ENCODE data around the gene HSPA12A.

DNA sequence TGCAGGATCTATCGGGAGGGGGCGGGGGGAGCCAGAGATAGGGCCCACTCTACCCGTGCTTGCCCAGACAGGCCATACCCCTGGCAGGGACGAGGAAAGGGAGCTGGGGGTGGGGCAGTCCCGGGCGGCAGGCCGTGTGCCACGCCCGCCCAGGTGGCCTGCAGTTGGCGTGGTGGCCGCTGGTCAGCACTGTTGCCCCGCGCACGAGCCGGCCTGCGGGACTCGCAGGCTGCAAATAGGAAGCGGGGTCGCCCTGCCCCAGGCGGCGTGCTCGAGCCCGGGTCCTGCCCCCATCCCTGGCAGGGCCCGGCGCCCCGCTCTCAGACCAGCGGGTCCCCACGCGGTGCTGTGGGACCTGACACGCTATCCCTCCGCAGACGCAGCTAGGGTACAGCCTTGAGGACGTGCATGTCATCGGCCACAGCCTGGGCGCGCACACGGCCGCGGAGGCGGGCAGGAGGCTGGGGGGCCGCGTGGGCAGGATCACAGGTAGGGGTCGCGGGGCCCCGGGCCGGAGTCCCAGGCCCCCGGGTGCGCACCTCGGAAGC lies 114.9 kb downstream of the HSPA12A start:
- TF ChIP-seq, protein P1, sequence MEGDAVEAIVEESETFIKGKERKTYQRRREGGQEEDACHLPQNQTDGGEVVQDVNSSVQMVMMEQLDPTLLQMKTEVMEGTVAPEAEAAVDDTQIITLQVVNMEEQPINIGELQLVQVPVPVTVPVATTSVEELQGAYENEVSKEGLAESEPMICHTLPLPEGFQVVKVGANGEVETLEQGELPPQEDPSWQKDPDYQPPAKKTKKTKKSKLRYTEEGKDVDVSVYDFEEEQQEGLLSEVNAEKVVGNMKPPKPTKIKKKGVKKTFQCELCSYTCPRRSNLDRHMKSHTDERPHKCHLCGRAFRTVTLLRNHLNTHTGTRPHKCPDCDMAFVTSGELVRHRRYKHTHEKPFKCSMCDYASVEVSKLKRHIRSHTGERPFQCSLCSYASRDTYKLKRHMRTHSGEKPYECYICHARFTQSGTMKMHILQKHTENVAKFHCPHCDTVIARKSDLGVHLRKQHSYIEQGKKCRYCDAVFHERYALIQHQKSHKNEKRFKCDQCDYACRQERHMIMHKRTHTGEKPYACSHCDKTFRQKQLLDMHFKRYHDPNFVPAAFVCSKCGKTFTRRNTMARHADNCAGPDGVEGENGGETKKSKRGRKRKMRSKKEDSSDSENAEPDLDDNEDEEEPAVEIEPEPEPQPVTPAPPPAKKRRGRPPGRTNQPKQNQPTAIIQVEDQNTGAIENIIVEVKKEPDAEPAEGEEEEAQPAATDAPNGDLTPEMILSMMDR (conservative IDR thresholded peaks at IDR 0.05; ENCODE audit: low read depth, low read length) = 0 out of 2 replicates have a peak, but pooled peaks have one; percentile 13
- TF ChIP-seq EZH2 (IDR thresholded peaks at IDR 0.05; ENCODE audit: borderline replicate concordance, low read depth, low read length, poor library complexity, severe bottlenecking) = no peak

All from A673 (cell line).